Stimulated activated CD4-positive, alpha-beta T cell treated with anti-CD3 and anti-CD28 coated beads, Interleukin-1b, Interleukin-23, amount 100 ng/mL, for 48 hours (primary cell): ENCODE data around the gene MROH9.

Experiments used
- DNase-seq: peaks from one replicate; pipeline ENCODE4 v3.0.0-alpha.2; 2020

The MROH9 gene

GRCh38 chr1:171082606-171083005, 147.3 kb downstream of the MROH9 start:
- DNase-seq: no peak

DNA sequence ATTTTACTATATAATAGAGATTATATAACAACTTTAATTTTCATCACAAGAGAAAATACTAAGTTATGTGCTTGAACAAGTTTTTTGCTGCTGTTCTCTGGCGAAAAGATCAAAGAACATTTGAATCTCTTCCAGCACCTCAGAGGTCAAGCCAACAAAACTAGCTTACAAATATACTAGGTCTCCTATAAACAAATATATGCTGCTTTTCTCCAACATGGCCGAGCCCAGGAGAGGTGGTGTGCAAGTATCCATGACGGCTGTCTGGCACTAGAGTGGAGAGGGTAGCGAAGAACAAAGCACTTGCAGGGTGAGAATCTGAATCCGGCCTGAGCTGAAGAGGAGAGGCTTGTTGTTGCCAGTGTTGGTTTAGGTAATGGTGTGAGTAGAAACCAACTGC, 147.9 kb downstream of the MROH9 start:
- DNase-seq: no peak

DNA sequence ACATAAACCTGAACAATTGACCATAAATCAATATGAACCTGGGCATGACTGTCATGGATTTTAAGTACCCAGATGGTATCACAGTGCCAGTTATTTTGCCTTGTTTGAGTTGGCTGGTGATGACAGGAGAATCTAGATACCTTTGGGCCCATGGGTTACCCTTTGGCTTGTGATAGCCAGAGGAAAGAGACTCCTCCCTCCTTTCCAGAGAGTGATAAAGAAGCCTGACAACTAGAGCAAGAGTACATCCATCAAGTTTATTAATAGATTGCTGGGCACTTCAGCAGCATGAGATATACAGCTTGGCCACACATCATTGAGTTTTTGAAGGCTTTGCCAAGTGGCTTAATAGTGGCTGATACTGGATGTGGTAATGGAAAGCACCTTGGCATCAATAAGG, 148.8 kb downstream of the MROH9 start:
- DNase-seq: no peak

- DNase-seq: no peak
These were observed 149.5 kb downstream of the MROH9 start for GRCh38 chr1:171084870-171085269.

DNA sequence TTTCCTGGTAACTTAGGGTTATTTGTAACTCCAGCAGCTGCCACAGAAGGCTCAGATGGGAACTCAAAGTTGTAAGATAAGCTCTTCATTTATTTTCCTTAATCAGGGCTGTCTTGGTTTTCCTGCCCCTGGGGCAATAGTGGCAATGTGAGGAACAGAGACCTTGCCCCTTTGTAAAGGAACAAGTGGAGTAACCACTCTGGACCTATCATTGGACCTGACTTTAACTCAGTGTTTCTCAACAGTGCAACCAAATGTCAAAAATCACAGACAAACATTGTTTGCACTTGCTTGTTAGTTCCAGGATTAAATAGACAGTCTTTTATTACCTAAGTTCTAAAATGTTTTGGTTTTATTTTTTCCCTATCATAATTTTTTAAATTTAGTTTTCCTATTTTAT, 152.6 kb downstream of the MROH9 start:
- DNase-seq: no peak

GRCh38 chr1:171090604-171091003, 155.3 kb downstream of the MROH9 start, which contains the start of gene FMO3:
TSS of gene FMO3 (plus strand) at chr1:171090905. CDS start at chr1:171092659, 1,754 bp downstream.
- DNase-seq: no peak

- DNase-seq: no peak
These were observed 168.5 kb downstream of the MROH9 start for GRCh38 chr1:171103862-171104261.

GRCh38 chr1:171107262-171107940, 172.1 kb downstream of the MROH9 start:
- no peak for DNase-seq

GRCh38 chr1:171107969-171108368, 172.6 kb downstream of the MROH9 start:
- no peak for DNase-seq

DNA sequence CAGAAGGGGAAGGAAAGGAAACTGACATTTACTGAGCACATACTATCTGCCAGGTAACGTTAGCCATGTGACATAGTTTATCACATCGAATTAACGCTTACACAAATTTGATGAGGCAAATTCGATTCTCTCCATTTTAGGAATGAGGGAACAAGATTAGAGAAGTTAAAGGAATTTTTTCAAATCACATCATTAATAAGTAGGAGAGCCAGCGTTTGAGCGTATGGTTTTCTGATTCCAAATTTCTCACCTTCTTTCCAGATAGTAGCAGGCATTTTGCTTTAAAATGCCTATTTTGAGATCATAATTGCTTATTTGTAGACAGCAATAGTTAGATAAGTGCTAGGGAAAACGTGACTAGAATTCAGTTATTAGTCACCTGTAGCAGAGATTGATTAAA, 174.6 kb downstream of the MROH9 start:
- DNase-seq: no peak

DNA sequence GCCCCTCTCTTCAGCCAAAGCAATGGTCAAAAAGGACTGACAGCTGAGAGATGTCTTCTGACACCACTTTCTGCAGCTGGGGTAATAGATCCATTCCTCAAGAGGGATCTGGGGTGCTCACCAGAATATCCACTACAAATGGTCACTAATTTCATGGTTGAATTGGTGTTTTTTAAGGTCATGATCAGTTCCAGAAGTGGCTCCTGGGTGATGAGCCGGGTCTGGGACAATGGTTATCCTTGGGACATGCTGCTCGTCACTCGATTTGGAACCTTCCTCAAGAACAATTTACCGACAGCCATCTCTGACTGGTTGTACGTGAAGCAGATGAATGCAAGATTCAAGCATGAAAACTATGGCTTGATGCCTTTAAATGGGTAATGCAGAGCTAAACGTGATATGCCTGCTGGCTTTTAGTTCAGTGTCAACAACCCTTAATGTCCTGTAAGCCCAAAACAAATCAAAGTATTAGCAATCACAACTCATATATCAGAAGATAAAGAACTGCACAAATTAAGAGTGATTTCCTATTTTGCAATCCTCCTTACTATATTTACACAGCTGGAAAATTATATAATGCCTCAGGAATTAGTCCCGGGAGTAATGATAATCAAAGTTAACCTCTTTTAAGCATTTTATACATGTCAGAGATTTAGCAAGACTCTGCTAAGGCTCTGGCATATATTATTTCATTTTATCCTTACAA, 175.4 kb downstream of the MROH9 start:
- DNase-seq: no peak

DNA sequence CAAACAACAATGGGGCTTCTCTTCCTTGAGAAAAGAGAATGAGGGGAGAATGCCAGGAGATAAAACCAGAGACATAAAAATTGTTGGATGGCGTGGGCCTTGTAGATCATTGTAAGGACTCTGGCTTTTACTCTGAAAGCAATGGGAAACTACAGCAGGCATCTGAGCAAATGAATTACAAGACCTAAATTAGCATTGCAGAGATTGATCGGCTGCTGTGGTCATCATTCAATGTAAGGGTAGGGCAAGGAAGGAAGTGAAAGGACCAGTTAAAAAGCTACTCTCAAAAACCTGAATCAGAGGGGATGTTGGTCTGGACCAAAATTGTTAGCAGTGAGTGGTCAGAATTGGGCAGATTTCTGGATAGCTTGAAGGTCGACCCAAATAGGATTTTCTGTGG, 176.8 kb downstream of the MROH9 start:
- no peak for DNase-seq

GRCh38 chr1:171113382-171113781, 178.0 kb downstream of the MROH9 start:
- no peak for DNase-seq
